ENCODE measurements around the gene ANKRD10. TPM values are rescaled to one million over a fixed set of nuclear protein-coding genes. Genes with fewer than 3 reads are reported as not detected.
A peak's percentile ranks its signal among the peaks of the same experiment; 100 is the strongest.

ANKRD10 gene
- total RNA-seq, 1 donor from 2014 or later, result 157 TPM

DNA sequence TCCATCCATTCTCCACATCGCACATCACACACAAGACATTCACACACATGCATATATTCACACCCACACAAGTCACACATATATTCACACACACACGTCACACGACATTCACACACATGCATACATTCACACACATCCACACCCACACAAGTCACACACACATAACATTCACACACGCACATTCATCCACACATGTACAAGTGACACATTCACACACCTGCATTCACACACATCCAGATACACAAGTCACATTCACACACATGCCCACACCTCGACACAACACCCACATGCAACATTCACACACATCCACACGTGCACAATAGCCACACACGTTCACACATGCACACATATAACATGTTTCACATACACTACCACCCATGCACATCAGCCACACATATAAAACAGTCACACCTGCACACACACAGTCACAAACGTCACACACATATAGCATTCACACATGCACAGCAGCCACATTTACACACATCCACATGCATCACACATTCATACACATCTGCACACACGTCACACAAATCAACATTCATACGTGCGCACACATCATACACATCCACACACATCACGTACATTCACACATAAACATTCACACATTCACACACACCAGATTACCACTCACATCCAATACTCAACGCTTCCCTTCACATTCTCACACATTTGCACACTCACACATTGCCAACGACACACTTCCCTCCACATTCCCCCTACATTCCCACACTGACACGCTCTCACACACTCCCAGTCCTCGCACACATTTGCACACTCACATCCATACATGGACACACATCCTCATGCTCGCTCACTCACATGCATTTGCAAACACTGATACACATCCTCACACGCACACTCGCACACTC is 41.0 kb downstream of the ANKRD10 start:
- peak overlapping the region; percentile 49 for H3K9ac ChIP-seq (ENCODE audit: low read length)
- H3K36me3 ChIP-seq (ENCODE audit: insufficient read depth, low read length), result no peaks in the 10 kb centered on the region
- H3K4me2 ChIP-seq (ENCODE audit: low read length), result peak overlapping the region; percentile 86
- H3K36me3 Mint-ChIP-seq (ENCODE audit: low read depth, unreplicated experiment), result peaks cover 2% of the 10 kb centered on the region
- H3K4me3 Mint-ChIP-seq (ENCODE audit: unreplicated experiment), result no peak overlapping the region
- no peaks in the 10 kb centered on the region for H4K20me1 ChIP-seq (ENCODE audit: insufficient read depth, low read length)
- H3K9me3 ChIP-seq (ENCODE audit: insufficient read depth, low read depth, low read length), result peaks cover 4% of the 10 kb centered on the region
- H3K4me3 ChIP-seq (ENCODE audit: insufficient read depth, low read depth, low read length), result peak overlapping the region; percentile 38
- no peaks in the 10 kb centered on the region for H3K9me3 Mint-ChIP-seq (ENCODE audit: unreplicated experiment)
- FAIRE-seq, result peak; percentile 58
- no peak for DNase-seq (ENCODE audit: low read depth)
- H3K4me1 ChIP-seq (ENCODE audit: insufficient read depth, low read length), result peaks cover 23% of the 10 kb centered on the region
- no peak overlapping the region for H3K27ac ChIP-seq (ENCODE audit: low read depth, low read length)
- H3K79me2 ChIP-seq (ENCODE audit: insufficient read depth, low read length), result no peaks in the 10 kb centered on the region
- no peaks in the 10 kb centered on the region for H3K27me3 ChIP-seq (ENCODE audit: insufficient read depth, low read length)
- TF ChIP-seq EZH2 (IDR thresholded peaks at IDR 0.05; ENCODE audit: insufficient read depth, low read length) (no peak), CTCF (IDR thresholded peaks at IDR 0.05; ENCODE audit: insufficient read depth, low read depth, low read length) (no peak)
- peak overlapping the region; percentile 19 for H2AFZ ChIP-seq (ENCODE audit: low read depth, low read length)
- peaks cover 17% of the 10 kb centered on the region for H3K4me1 Mint-ChIP-seq (ENCODE audit: low read depth, unreplicated experiment)
- no peak overlapping the region for H3K27ac Mint-ChIP-seq (ENCODE audit: unreplicated experiment)
- no peaks in the 10 kb centered on the region for H3K27me3 Mint-ChIP-seq (ENCODE audit: low read depth, unreplicated experiment)

GRCh38 chr13:110872768-110873638 is 41.9 kb downstream of the ANKRD10 start:
- H3K27ac Mint-ChIP-seq (ENCODE audit: unreplicated experiment), result no peak overlapping the region
- no peaks in the 10 kb centered on the region for H3K36me3 Mint-ChIP-seq (ENCODE audit: low read depth, unreplicated experiment)
- Histone ChIP-seq H4K20me1 (ENCODE audit: insufficient read depth, low read length) (no peaks in the 10 kb centered on the region), H2AFZ (ENCODE audit: low read depth, low read length) (no peak overlapping the region), H3K4me3 (ENCODE audit: insufficient read depth, low read depth, low read length) (no peak overlapping the region), H3K27me3 (ENCODE audit: insufficient read depth, low read length) (no peaks in the 10 kb centered on the region), H3K4me1 (ENCODE audit: insufficient read depth, low read length) (peaks cover 23% of the 10 kb centered on the region), H3K79me2 (ENCODE audit: insufficient read depth, low read length) (no peaks in the 10 kb centered on the region), H3K9me3 (ENCODE audit: insufficient read depth, low read depth, low read length) (peaks cover 4% of the 10 kb centered on the region), H3K4me2 (ENCODE audit: low read length) (no peak overlapping the region), H3K27ac (ENCODE audit: low read depth, low read length) (no peak overlapping the region), H3K36me3 (ENCODE audit: insufficient read depth, low read length) (no peaks in the 10 kb centered on the region), H3K9ac (ENCODE audit: low read length) (no peak overlapping the region)
- peaks cover 17% of the 10 kb centered on the region for H3K4me1 Mint-ChIP-seq (ENCODE audit: low read depth, unreplicated experiment)
- H3K27me3 Mint-ChIP-seq (ENCODE audit: low read depth, unreplicated experiment), result no peaks in the 10 kb centered on the region
- DNase-seq (ENCODE audit: low read depth) (no peak), FAIRE-seq (no peak)
- H3K9me3 Mint-ChIP-seq (ENCODE audit: unreplicated experiment), result no peaks in the 10 kb centered on the region
- H3K4me3 Mint-ChIP-seq (ENCODE audit: unreplicated experiment), result no peak overlapping the region
- TF ChIP-seq EZH2 (IDR thresholded peaks at IDR 0.05; ENCODE audit: insufficient read depth, low read length), result no peak
- no peak for TF ChIP-seq CTCF (IDR thresholded peaks at IDR 0.05; ENCODE audit: insufficient read depth, low read depth, low read length)
